Vagina (tissue), 2 donors: Measurements from ENCODE around the gene FAM163B.

ENCODE experiments used
- POLR2A ChIP-seq, 2 donors: fragments of 450-650 bp; IDR thresholded peaks; one replicate each; pipeline ENCODE4 v1.6.1; 2017; ENCODE audit warnings: antibody characterized with exemption in 2 of 2, mild to moderate bottlenecking in 2 of 2, moderate library complexity in 2 of 2
- TF ChIP-seq, protein P1 (sequence below), 3 experiments: fragments of 450-650 bp in 2 of 3; fragments of 200-600 bp in 1 of 3; sonication (generic) in 1 of 3; IDR thresholded peaks; one replicate each; pipeline ENCODE4 v1.5.1; 2017 to 2019; ENCODE audit warnings: antibody characterized with exemption in 3 of 3, mild to moderate bottlenecking in 2 of 3, moderate library complexity in 2 of 3

DNA sequence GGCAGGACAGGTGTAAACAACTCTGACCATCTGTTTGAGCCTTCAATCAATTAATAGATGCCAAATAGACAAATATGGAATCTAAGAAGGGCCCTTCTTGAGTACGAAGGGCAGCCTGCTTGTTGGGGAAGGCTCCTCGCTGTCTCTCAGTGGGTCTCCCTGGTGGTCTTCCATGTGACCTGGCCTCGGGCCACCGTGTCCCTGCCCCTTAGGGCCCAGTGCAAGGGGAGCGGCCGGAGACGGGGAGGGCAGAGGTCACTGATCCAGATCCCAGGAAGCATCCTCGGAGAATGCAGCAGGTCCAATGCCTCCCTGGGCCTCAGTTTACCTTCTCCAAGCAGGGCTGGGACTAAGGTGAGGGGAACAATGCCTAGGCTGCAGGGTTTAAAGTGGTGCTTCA is 29.5 kb upstream of the FAM163B start:
- TF ChIP-seq POLR2A (IDR thresholded peaks at IDR 0.05), result no peak
- TF ChIP-seq, protein P1, sequence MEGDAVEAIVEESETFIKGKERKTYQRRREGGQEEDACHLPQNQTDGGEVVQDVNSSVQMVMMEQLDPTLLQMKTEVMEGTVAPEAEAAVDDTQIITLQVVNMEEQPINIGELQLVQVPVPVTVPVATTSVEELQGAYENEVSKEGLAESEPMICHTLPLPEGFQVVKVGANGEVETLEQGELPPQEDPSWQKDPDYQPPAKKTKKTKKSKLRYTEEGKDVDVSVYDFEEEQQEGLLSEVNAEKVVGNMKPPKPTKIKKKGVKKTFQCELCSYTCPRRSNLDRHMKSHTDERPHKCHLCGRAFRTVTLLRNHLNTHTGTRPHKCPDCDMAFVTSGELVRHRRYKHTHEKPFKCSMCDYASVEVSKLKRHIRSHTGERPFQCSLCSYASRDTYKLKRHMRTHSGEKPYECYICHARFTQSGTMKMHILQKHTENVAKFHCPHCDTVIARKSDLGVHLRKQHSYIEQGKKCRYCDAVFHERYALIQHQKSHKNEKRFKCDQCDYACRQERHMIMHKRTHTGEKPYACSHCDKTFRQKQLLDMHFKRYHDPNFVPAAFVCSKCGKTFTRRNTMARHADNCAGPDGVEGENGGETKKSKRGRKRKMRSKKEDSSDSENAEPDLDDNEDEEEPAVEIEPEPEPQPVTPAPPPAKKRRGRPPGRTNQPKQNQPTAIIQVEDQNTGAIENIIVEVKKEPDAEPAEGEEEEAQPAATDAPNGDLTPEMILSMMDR (IDR thresholded peaks at IDR 0.05), result no peak
